Kidney epithelial cell (primary cell): ENCODE measurements around the gene ARL15. TPM values are rescaled to one million over a fixed set of nuclear protein-coding genes. Genes with fewer than 3 reads are reported as not detected.

Experiments used
- DNase-seq: peaks from one replicate; pipeline ENCODE4 v3.0.0-alpha.2; 2010; ENCODE audit warnings: low read depth
- H3K27me3 ChIP-seq: 2 replicates; pipeline ENCODE4 v1.6.0; 2011; ENCODE audit warnings: low read length; ENCODE audit not compliant: control insufficient read depth, insufficient read depth
- H3K36me3 ChIP-seq: 2 replicates; pipeline ENCODE4 v1.5.1; 2011; ENCODE audit warnings: low read length; ENCODE audit not compliant: control insufficient read depth, insufficient read depth
- H3K4me3 ChIP-seq: 2 replicates; pipeline ENCODE4 v1.5.1; 2011; ENCODE audit warnings: low read depth, mild to moderate bottlenecking, control low read depth, low read length
- CTCF ChIP-seq: IDR thresholded peaks from 2 replicates; pipeline ENCODE4 v1.5.1; 2011; ENCODE audit warnings: mild to moderate bottlenecking, moderate library complexity, low read length, control low read depth, inconsistent platforms; ENCODE audit not compliant: insufficient read depth, poor library complexity, severe bottlenecking
- total RNA-seq: library from RNA; depleted of rRNA; stranded (reverse); fragments of >200 nt; gene quantifications from 2 replicates; pipeline ENCODE4 v1.2.3, GENCODE V29; 2015

Gene ARL15
- total RNA-seq, 1 donor from 2014 or later = 9.7 TPM

GRCh38 chr5:54083245-54083644 lies 227.1 kb downstream of the ARL15 start:
- no peak for TF ChIP-seq CTCF
- no peaks in the 10 kb centered on the region for H3K36me3 ChIP-seq
- H3K4me3 ChIP-seq = no peak overlapping the region
- H3K27me3 ChIP-seq = no peaks in the 10 kb centered on the region
- no peak for DNase-seq

- Histone ChIP-seq H3K36me3 (no peaks in the 10 kb centered on the region), H3K27me3 (no peaks in the 10 kb centered on the region), H3K4me3 (no peak overlapping the region)
- no peak for DNase-seq
- TF ChIP-seq CTCF = no peak
Measured at GRCh38 chr5:54081415-54081814, 229.0 kb downstream of the ARL15 start.

- Histone ChIP-seq H3K27me3 (no peaks in the 10 kb centered on the region), H3K36me3 (no peaks in the 10 kb centered on the region), H3K4me3 (no peak overlapping the region)
- TF ChIP-seq CTCF = no peak
- no peak for DNase-seq
Measured at GRCh38 chr5:54080831-54081230, 229.5 kb downstream of the ARL15 start.

- H3K36me3 ChIP-seq = no peaks in the 10 kb centered on the region
- no peak for TF ChIP-seq CTCF
- no peak overlapping the region for H3K4me3 ChIP-seq
- no peaks in the 10 kb centered on the region for H3K27me3 ChIP-seq
- no peak for DNase-seq
Measured at GRCh38 chr5:54073735-54074134, 236.6 kb downstream of the ARL15 start.

GRCh38 chr5:54073131-54073530 lies 237.2 kb downstream of the ARL15 start:
- Histone ChIP-seq H3K4me3 (no peak overlapping the region), H3K36me3 (no peaks in the 10 kb centered on the region), H3K27me3 (no peaks in the 10 kb centered on the region)
- no peak for DNase-seq
- TF ChIP-seq CTCF = no peak

- Histone ChIP-seq H3K27me3 (no peaks in the 10 kb centered on the region), H3K36me3 (no peaks in the 10 kb centered on the region), H3K4me3 (no peak overlapping the region)
- DNase-seq = no peak
- no peak for TF ChIP-seq CTCF
Measured at GRCh38 chr5:54066433-54066832, 243.9 kb downstream of the ARL15 start.
